OCI-LY1 (cell line): ENCODE measurements around the gene CENPA.

Source experiments
- EZH2 ChIP-seq: fragments of 200-600 bp; sonication (generic), shearing (Covaris generic); IDR thresholded peaks from 2 replicates; pipeline ENCODE4 v1.8.0; 2017; ENCODE audit warnings: borderline replicate concordance, mixed run types, mild to moderate bottlenecking, antibody characterized with exemption, low read length, moderate library complexity, mixed read lengths
- TF ChIP-seq, protein P1 (sequence below): fragments of 200-600 bp; sonication (generic), shearing (Covaris generic); IDR thresholded peaks from 2 replicates; pipeline ENCODE4 v1.5.1; 2017; ENCODE audit warnings: mild to moderate bottlenecking, antibody characterized with exemption, low read length, moderate library complexity, mixed read lengths

DNA sequence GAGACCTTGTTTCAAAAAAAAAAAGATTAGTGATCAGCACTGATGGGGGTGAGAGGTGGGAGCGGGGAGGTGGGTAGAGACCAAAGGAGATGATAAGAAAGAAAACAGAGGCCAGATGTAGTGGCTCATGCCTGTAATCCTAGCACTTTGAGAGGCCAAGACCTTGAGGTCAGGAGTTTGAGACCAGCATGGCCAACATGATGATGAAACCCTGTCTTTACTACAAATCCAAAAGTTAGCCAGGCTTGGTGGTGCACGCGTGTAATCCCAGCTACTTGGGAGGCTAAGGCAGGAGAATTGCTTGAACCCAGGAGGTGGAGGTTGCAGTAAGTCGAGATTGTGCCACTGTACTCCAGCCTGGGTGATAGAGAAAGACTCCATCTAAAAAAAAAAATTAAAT lies 31.3 kb upstream of the CENPA start:
- TF ChIP-seq, protein P1, sequence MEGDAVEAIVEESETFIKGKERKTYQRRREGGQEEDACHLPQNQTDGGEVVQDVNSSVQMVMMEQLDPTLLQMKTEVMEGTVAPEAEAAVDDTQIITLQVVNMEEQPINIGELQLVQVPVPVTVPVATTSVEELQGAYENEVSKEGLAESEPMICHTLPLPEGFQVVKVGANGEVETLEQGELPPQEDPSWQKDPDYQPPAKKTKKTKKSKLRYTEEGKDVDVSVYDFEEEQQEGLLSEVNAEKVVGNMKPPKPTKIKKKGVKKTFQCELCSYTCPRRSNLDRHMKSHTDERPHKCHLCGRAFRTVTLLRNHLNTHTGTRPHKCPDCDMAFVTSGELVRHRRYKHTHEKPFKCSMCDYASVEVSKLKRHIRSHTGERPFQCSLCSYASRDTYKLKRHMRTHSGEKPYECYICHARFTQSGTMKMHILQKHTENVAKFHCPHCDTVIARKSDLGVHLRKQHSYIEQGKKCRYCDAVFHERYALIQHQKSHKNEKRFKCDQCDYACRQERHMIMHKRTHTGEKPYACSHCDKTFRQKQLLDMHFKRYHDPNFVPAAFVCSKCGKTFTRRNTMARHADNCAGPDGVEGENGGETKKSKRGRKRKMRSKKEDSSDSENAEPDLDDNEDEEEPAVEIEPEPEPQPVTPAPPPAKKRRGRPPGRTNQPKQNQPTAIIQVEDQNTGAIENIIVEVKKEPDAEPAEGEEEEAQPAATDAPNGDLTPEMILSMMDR: no peak
- no peak for TF ChIP-seq EZH2
